ENCODE data around the gene SHISA5. TPM values are rescaled to one million over a fixed set of nuclear protein-coding genes. Genes with fewer than 3 reads are reported as not detected.
"Not testable (repeated sequence)": the region's sequence is repeated elsewhere in the genome, so short reads cannot be mapped to it uniquely, and the experiment has no call there.

The SHISA5 gene
- total RNA-seq, 2 experiments from 2014 or later = 88.9 to 93.1 TPM

DNA sequence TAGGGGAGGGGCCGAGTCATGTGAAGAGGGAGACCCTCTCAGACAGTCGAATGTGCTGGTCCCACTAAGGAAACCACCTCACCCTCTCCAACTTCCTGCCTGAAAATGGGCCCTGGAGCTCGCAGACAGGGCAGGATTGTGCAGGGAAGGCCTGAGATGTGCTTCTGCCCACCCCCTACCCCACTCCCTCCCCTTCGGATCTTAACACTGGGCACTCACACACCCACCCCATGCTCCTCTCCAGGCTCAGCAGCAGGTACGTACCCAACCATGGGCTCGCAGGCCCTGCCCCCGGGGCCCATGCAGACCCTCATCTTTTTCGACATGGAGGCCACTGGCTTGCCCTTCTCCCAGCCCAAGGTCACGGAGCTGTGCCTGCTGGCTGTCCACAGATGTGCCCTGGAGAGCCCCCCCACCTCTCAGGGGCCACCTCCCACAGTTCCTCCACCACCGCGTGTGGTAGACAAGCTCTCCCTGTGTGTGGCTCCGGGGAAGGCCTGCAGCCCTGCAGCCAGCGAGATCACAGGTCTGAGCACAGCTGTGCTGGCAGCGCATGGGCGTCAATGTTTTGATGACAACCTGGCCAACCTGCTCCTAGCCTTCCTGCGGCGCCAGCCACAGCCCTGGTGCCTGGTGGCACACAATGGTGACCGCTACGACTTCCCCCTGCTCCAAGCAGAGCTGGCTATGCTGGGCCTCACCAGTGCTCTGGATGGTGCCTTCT lies 37.4 kb downstream of the SHISA5 start:
- peaks cover 31% of the 10 kb centered on the region for H3K36me3 Mint-ChIP-seq
- H3K27me3 Mint-ChIP-seq = no peaks in the 10 kb centered on the region
- ChIA-PET POLR2A (interaction anchor here (0.6 to 3.9 kb wide), 8 partner anchors 12 to 90 kb away, joined by 3 to 15 read pairs (median 4); partner anchors contain the start of genes ATRIP and PFKFB4), CTCF (interaction anchor here (0.9 to 2.8 kb wide), 7 partner anchors 9 to 169 kb away, joined by 3 to 17 read pairs (median 6); partner anchors contain the start of gene SLC26A6)
- peaks cover 46% of the 10 kb centered on the region for H3K4me1 Mint-ChIP-seq (ENCODE audit: low read depth)
- peak overlapping the region; percentile 95 for H3K27ac Mint-ChIP-seq
- peak; percentile 57 for DNase-seq
- H3K9me3 Mint-ChIP-seq = no peaks in the 10 kb centered on the region
- intact Hi-C loops (cut with micrococcal nuclease) = no loop called here
- peak overlapping the region; percentile 97 for H3K4me3 Mint-ChIP-seq

DNA sequence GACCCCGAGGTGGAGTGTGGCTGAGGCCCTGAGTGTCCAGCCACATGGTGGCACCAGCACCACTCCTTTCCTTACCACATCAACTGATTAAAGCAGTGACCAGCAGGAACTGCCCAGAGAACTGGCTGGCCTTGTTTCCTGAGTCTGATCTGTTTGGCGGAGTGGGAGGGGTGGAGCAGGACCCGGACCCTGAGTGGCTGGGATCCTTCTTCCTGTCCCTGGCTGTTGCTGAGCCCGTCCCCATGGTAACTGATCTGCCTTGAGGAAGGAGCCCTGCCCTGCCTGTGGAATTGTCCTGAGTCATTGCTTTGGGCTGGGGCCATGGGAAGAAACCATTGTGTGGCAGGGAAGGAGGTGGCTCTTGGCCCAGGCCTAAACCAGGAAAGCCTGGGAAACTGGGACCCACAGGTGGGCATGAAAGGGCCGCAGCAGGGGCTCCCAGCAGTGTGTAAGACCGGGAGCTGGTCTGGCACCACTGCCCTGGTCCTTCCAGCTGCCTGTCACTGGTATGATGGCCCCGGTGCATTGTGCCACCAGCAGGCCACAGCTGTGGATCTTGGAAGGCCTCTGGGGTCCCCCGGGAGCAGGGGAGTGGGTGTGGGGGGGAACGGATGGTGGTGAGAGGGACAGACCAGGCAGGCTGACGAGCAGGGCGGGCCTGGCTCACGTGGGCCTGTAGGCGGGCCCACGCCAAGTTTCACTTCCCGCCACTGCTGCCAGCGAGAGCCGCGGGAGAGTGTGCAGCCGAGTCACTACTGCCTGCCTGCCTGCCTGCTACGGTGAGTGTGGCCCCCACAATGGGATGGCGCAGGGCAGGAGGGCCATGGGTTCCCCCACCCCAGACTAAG lies 38.2 kb downstream of the SHISA5 start:
- Mint-ChIP-seq H3K36me3 (peaks cover 35% of the 10 kb centered on the region), H3K9me3 (no peaks in the 10 kb centered on the region), H3K4me3 (peak overlapping the region; percentile 97), H3K27me3 (no peaks in the 10 kb centered on the region), H3K4me1 (ENCODE audit: low read depth) (peaks cover 46% of the 10 kb centered on the region), H3K27ac (peak overlapping the region; percentile 95)
- DNase-seq = peak; percentile 90
- CTCF ChIA-PET = interaction anchor here (0.9 to 2.8 kb wide), 8 partner anchors 8 to 170 kb away, joined by 3 to 17 read pairs (median 4); partner anchors contain the start of gene SLC26A6
- intact Hi-C loops (cut with micrococcal nuclease) = no loop called here
- POLR2A ChIA-PET = interaction anchor here (1.0 to 3.9 kb wide), 5 partner anchors 13 to 91 kb away, joined by 3 to 15 read pairs (median 4); partner anchors contain the start of genes ATRIP and PFKFB4

DNA sequence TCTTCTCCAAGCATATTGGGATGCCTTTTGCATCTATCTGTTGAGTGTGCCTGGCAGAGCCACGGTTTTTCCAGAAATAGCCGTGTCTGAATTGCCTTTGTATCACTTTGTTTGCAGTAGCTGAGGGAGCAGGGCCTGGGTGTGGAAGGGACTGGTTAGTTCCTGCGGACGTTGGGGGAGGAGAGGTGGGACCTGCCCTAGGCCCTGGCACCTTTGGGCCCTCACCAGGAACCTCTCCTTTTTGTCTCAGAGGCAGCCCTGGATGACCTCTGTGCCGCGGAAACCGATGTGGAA lies 38.8 kb downstream of the SHISA5 start:
- ChIA-PET POLR2A (interaction anchor here (1.0 to 3.9 kb wide), 3 partner anchors 8 to 42 kb away, joined by 3 to 15 read pairs (median 10); partner anchors contain the start of gene ATRIP), CTCF (interaction anchor here (1.0 to 2.8 kb wide), 3 partner anchors 29 to 84 kb away, joined by 3 to 17 read pairs (median 3); no protein-coding TSS in a partner anchor)
- intact Hi-C loops (cut with micrococcal nuclease) = no loop called here
- no peak for DNase-seq
- H3K27ac Mint-ChIP-seq = peak overlapping the region; percentile 95
- H3K27me3 Mint-ChIP-seq = no peaks in the 10 kb centered on the region
- H3K4me3 Mint-ChIP-seq = peak overlapping the region; percentile 97
- H3K4me1 Mint-ChIP-seq (ENCODE audit: low read depth) = peaks cover 42% of the 10 kb centered on the region
- no peaks in the 10 kb centered on the region for H3K9me3 Mint-ChIP-seq
- peaks cover 39% of the 10 kb centered on the region for H3K36me3 Mint-ChIP-seq

DNA sequence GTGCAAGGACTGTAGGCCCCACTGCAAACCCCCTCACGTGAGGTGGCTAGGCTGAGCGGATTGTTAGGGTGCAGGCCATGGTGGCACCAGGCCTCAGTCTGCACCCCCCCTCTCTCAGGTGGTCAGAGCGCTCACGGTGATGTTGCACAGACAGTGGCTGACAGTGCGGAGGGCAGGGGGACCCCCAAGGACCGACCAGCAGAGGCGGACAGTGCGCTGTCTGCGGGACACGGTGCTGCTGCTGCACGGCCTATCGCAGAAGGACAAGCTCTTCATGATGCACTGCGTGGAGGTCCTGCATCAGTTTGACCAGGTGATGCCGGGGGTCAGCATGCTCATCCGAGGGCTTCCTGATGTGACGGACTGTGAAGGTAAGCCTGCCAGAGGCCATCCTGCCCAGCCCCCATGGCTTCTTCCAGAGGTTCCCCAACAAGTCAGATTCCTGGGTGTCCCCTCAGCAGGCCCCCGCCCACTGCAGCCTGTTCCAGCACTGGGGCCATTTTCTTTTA lies 39.2 kb downstream of the SHISA5 start:
- peak overlapping the region; percentile 95 for H3K27ac Mint-ChIP-seq
- CTCF ChIA-PET = interaction anchor here (1.0 to 2.8 kb wide), 5 partner anchors 29 to 85 kb away, joined by 3 to 17 read pairs (median 4); no protein-coding TSS in a partner anchor
- intact Hi-C loops (cut with micrococcal nuclease) = no loop called here

DNA sequence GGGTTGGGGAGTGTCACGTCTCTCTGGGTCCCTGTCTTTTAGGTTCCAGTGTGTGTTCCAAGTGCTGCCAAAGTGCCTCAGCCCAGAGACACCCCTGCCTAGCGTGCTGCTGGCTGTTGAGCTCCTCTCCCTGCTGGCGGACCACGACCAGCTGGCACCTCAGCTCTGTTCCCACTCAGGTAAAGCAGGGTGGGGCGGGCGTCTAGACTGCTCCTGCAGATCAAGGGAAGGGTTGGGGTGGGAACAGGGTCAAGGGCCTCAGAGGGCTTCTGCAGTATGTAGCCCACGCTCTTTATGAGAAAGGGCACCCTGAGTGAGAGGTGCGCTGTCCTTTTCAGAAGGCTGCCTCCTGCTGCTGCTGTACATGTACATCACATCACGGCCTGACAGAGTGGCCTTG lies 40.3 kb downstream of the SHISA5 start:
- Mint-ChIP-seq H3K4me3 (no peak overlapping the region), H3K27ac (no peak overlapping the region), H3K9me3 (no peaks in the 10 kb centered on the region), H3K27me3 (no peaks in the 10 kb centered on the region), H3K36me3 (peaks cover 33% of the 10 kb centered on the region), H3K4me1 (ENCODE audit: low read depth) (peaks cover 27% of the 10 kb centered on the region)
- CTCF ChIA-PET = interaction anchor here (0.7 to 1.4 kb wide), 5 partner anchors 23 to 94 kb away, joined by 3 to 5 read pairs (median 4); no protein-coding TSS in a partner anchor
- POLR2A ChIA-PET = interaction anchor here (2.2 kb wide), 1 partner anchor 9 kb away, joined by 10 read pairs; no protein-coding TSS in a partner anchor
- no peak for DNase-seq
- intact Hi-C loops (cut with micrococcal nuclease) = no loop called here

More for the DNA sequence above, 39.2 kb downstream of the SHISA5 start:
- POLR2A ChIA-PET = interaction anchor here (2.2 kb wide), 1 partner anchor 8 kb away, joined by 10 read pairs; no protein-coding TSS in a partner anchor
- Mint-ChIP-seq H3K4me1 (ENCODE audit: low read depth) (peaks cover 38% of the 10 kb centered on the region), H3K36me3 (peaks cover 39% of the 10 kb centered on the region), H3K9me3 (no peaks in the 10 kb centered on the region), H3K4me3 (no peak overlapping the region), H3K27me3 (no peaks in the 10 kb centered on the region)
- no peak for DNase-seq

DNA sequence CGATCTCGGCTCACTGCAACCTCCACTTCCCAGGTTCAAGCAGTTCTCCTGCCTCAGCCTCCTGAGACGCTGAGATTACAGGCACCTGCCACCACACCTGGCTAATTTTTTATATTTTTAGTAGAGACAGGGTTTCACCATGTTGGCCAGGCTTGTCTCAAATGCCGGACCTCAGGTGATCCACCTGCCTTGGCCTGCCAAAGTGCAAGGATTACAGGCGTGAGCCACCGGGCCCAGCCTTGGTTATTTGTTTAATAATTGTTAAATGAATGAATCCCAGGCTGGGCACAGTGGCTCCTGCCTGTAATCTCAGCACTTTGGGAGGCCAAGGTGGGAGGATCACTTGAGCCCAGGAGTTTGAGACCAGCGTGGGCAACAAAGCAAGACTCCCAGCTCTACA lies 42.2 kb downstream of the SHISA5 start:
- POLR2A ChIA-PET; H3K27me3 Mint-ChIP-seq; H3K9me3 Mint-ChIP-seq; CTCF ChIA-PET; H3K4me3 Mint-ChIP-seq; DNase-seq; H3K27ac Mint-ChIP-seq; intact Hi-C loops (cut with micrococcal nuclease): not testable (repeated sequence)
- Mint-ChIP-seq H3K36me3 (peaks cover 24% of the 10 kb centered on the region), H3K4me1 (ENCODE audit: low read depth) (peaks cover 10% of the 10 kb centered on the region)

DNA sequence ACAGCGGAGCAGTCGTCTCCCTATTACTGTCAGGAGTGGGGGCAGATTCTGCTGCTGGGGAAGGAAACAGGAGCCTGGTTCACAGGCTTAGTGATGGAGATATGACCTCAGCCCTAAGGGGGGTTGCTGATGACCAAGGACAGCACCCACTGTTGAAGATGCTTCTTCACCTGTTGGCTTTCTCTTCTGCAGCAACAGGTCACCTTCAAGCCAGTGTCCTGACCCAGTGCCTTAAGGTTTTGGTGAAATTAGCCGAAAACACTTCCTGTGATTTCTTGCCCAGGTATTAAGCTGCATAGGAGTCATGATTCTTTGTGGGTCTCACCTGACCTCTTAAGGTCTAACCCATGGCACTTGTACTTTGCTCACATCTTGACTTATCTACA lies 43.5 kb downstream of the SHISA5 start:
- H3K9me3 Mint-ChIP-seq = no peaks in the 10 kb centered on the region
- intact Hi-C loops (cut with micrococcal nuclease) = no loop called here
- H3K36me3 Mint-ChIP-seq = peaks cover 21% of the 10 kb centered on the region
- H3K4me1 Mint-ChIP-seq (ENCODE audit: low read depth) = peaks cover 2% of the 10 kb centered on the region
- ChIA-PET POLR2A (no interaction called here), CTCF (no interaction called here)
- H3K27ac Mint-ChIP-seq = no peak overlapping the region
- DNase-seq = no peak
- H3K4me3 Mint-ChIP-seq = no peak overlapping the region
- H3K27me3 Mint-ChIP-seq = no peaks in the 10 kb centered on the region

DNA sequence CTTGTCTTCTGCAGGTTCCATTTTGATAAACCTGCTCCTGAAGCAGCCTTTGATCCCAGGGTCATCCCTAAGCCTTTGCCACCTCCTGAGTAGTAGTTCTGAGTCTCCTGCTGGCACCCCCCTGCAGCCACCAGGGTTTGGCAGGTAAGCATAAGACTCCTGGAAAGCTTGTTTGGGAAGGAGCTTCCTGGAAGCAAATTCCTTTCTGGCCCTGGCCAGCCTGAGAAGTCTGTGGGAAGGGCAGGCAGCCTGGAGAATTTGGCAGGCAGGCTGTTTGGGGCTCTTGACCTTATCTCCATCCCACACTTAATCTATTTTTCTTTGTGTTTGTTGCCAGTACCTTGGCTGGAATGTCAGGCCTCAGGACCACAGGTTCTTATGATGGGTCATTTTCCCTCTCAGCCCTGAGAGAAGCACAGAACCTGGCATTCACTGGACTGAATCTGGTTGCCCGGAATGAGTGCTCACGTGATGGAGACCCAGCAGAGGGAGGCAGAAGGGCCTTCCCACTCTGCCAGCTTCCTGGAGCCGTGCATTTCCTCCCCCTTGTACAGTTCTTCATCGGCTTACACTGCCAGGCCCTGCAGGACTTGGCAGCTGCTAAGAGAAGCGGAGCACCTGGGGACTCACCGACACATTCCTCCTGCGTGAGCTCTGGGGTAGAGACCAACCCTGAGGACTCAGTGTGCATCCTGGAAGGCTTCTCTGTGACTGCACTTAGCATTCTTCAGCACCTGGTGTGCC lies 44.0 kb downstream of the SHISA5 start:
- Mint-ChIP-seq H3K36me3 (peaks cover 25% of the 10 kb centered on the region), H3K4me3 (no peak overlapping the region), H3K27ac (no peak overlapping the region), H3K27me3 (no peaks in the 10 kb centered on the region), H3K4me1 (ENCODE audit: low read depth) (no peaks in the 10 kb centered on the region), H3K9me3 (no peaks in the 10 kb centered on the region)
- peak; percentile 0 for DNase-seq
- CTCF ChIA-PET = interaction anchor here (1.3 kb wide), 1 partner anchor 24 kb away, joined by 6 read pairs; no protein-coding TSS in a partner anchor
- POLR2A ChIA-PET = no interaction called here
- intact Hi-C loops (cut with micrococcal nuclease) = no loop called here

DNA sequence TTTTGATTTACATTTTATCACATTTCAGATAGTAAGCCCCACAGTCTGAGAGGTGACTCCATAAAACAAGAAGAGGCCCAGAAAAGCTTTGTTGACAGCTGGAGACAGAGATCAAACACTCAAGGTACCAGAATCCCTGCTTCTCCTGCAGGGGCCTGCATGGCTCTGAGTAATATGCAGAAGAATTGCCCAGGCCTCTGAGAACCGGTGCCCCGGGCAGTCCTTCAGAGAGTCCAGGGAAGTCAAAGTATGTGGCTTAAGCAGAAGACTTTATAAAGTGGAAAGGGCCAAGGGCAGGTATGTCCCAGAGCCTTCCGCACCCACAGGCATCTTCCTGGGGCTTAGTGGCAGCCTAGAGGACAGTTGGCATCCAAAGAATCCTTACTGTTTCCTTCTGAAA lies 44.6 kb downstream of the SHISA5 start:
- H3K4me3 Mint-ChIP-seq = no peak overlapping the region
- no peaks in the 10 kb centered on the region for H3K4me1 Mint-ChIP-seq (ENCODE audit: low read depth)
- DNase-seq = no peak
- no peaks in the 10 kb centered on the region for H3K27me3 Mint-ChIP-seq
- POLR2A ChIA-PET = no interaction called here
- H3K36me3 Mint-ChIP-seq = peaks cover 29% of the 10 kb centered on the region
- H3K27ac Mint-ChIP-seq = no peak overlapping the region
- CTCF ChIA-PET = interaction anchor here (1.3 kb wide), 1 partner anchor 23 kb away, joined by 6 read pairs; no protein-coding TSS in a partner anchor
- no peaks in the 10 kb centered on the region for H3K9me3 Mint-ChIP-seq
- intact Hi-C loops (cut with micrococcal nuclease) = no loop called here

DNA sequence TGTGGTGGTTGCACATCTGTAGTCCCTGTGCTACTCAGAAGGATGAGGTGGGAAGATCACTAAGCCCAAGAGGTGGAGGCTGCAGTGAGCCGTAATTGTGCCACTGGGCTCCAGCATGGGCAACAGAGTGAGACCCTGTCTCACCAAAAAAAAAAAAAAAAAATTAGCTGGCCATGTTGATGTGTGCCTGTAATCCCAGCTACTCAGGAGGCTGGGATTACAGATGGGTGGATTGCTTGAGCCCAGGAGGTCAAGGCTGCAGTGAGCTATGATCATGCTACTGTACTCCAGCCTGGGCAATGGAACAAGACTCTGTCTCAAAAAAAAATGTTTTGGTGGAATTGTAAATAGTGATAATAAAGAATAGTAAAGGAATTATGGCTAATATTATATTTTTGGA lies 47.5 kb downstream of the SHISA5 start:
- H3K9me3 Mint-ChIP-seq = no peaks in the 10 kb centered on the region
- DNase-seq = no peak
- H3K27ac Mint-ChIP-seq = peak overlapping the region; percentile 28
- intact Hi-C loops (cut with micrococcal nuclease) = no loop called here
- peaks cover 43% of the 10 kb centered on the region for H3K36me3 Mint-ChIP-seq
- H3K4me3 Mint-ChIP-seq = no peak overlapping the region
- ChIA-PET CTCF (interaction anchor here (2.6 kb wide), 1 partner anchor 20 kb away, joined by 20 read pairs; no protein-coding TSS in a partner anchor), POLR2A (interaction anchor here (1.1 to 1.6 kb wide), 2 partner anchors 10 to 17 kb away, joined by 3 to 5 read pairs; partner anchors contain the start of genes ATRIP, CCDC51 and TMA7)
- no peaks in the 10 kb centered on the region for H3K27me3 Mint-ChIP-seq
- no peaks in the 10 kb centered on the region for H3K4me1 Mint-ChIP-seq (ENCODE audit: low read depth)

DNA sequence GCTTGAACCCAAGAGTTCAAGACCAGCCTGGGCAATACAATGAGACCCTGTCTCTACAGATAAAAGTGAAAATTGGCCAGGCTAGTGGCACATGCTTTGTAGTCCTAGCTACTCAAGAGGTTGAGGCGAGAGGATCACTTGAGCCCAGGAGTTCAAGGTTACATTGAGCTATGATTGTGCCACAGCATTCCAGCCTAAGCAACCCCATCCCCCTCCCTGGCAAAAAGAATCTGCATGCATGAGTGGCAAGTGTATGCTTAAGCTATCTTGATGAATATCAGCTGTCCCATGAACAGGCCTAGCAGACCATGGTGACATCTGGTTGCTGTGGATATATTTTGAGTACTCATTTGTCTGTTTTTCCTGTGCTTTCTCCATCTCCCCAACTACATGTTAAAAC lies 52.7 kb downstream of the SHISA5 start:
- Mint-ChIP-seq H3K4me3 (no peak overlapping the region), H3K9me3 (no peaks in the 10 kb centered on the region), H3K36me3 (peaks cover 34% of the 10 kb centered on the region), H3K27ac (no peak overlapping the region), H3K4me1 (ENCODE audit: low read depth) (peaks cover 19% of the 10 kb centered on the region), H3K27me3 (no peaks in the 10 kb centered on the region)
- ChIA-PET CTCF (interaction anchor here (4.6 kb wide), 1 partner anchor 15 kb away, joined by 33 read pairs; no protein-coding TSS in a partner anchor), POLR2A (no interaction called here)
- no peak for DNase-seq
- intact Hi-C loops (cut with micrococcal nuclease) = no loop called here
